GM12873 (cell line): ENCODE results near the gene UGGT2.

Experiments
- CTCF ChIP-seq: IDR thresholded peaks from 2 replicates; pipeline ENCODE4 v1.5.1; 2012; ENCODE audit warnings: low read depth, mild to moderate bottlenecking, moderate library complexity, low read length, control low read depth; ENCODE audit not compliant: insufficient read depth; ENCODE audit errors: missing control alignments

The UGGT2 gene

GRCh38 chr13:95982144-95982543 is 71.1 kb downstream of the UGGT2 start:
- no peak for TF ChIP-seq CTCF

GRCh38 chr13:95970878-95971277 is 82.3 kb downstream of the UGGT2 start:
- no peak for TF ChIP-seq CTCF

GRCh38 chr13:95968906-95969305 is 84.3 kb downstream of the UGGT2 start:
- no peak for TF ChIP-seq CTCF

- TF ChIP-seq CTCF, result no peak
Observed at GRCh38 chr13:95957331-95957730, 95.9 kb downstream of the UGGT2 start.

- TF ChIP-seq CTCF, result no peak
Observed at GRCh38 chr13:95956589-95957148, 96.5 kb downstream of the UGGT2 start.

GRCh38 chr13:95955719-95956118 is 97.5 kb downstream of the UGGT2 start:
- TF ChIP-seq CTCF, result no peak

- no peak for TF ChIP-seq CTCF
Observed at GRCh38 chr13:95955255-95955654, 97.9 kb downstream of the UGGT2 start.
